NCI-H446 treated with DMSO at 0.1 percent for 48 hours (cell line): ENCODE measurements around the gene LYRM9.
"Not testable (repeated sequence)": the region's sequence is repeated elsewhere in the genome, so short reads cannot be mapped to it uniquely, and the experiment has no call there.

Experiments used
- DNase-seq: peaks from one replicate; lab custom pipeline; 2025; lab: John Stamatoyannopoulos, UW

The LYRM9 gene

DNA sequence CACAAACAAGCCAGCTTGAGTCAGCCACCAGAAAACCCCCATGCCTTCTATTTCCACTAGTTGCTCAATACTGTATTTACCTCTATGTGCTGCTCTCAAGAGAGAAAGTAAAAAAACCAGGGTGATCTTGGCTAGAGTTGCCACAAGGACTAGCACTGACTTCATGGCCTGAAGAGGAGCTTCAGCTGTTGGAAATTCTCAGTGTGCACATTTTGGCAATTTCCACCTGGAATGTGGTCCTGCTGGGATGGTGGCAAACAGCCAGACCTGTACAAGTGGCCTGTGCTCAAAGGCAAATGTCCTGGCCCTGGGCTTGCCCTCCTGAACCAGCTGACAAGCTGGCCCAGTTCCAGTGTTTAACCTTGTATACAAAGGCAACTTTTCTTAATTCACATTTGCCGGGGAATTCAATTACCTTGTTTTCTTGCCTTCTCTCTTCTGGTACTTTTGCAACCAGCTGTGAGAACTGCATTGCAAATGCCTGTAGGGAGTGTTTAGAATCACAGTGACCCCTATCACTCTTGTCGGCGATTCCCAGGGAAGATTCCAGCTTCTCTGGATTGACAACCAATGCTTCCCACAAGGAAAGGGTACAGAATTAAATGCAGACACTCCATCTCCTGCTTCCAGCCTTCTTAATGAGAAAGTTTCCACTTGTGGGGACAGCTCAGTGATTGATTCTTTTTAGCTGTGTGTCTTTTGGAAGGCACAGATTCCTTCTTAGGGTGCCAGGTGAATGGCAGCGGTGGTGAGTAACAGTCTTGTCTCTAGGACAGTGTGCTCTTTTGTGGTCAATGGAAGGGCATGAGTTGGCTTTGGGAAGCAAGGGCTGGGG is 53.4 kb downstream of the LYRM9 start:
- DNase-seq = not testable (repeated sequence)

- not testable (repeated sequence) for DNase-seq
Observed at GRCh38 chr17:27838607-27839006, 54.6 kb downstream of the LYRM9 start.

DNA sequence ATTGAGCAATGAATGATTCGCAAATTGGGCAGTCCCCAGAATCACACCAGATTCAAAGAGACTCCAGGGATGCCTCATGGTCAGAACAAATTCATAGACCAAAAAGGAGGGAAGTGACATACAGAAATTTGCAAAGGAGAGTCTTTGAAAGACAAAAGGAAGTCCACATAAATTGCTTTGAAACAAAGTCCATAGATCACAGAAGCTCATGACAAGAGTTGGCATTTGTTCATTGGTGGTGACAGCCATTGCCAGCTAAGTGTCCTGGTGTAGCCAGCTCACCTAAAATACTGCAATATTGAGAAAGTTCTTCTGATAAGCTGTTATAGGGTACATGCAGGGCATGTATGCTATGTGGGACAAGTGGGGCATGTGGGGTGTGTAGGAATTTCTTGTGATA is 55.4 kb downstream of the LYRM9 start:
- DNase-seq = not testable (repeated sequence)

GRCh38 chr17:27836651-27837050 is 56.5 kb downstream of the LYRM9 start:
- DNase-seq = no peak

DNA sequence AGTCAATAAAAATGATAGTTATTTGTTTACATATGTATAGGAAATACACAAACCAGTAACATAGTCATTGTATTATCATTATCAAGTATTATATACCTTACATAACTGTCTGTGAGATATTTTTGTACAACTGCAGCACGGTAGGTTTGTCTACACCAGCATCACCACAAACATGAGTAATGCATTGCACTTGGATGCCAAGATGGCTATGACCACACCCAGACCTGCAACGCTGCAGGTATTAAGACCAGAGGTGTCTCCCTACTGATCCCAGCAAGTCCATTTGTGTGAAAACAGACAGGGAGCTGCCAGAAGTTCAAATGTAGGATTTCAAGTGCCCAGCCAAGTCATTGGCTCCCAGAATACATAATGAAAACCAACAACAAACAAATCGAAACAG is 58.6 kb downstream of the LYRM9 start:
- no peak for DNase-seq

- DNase-seq = no peak
Observed at GRCh38 chr17:27832831-27833230, 60.3 kb downstream of the LYRM9 start.

DNA sequence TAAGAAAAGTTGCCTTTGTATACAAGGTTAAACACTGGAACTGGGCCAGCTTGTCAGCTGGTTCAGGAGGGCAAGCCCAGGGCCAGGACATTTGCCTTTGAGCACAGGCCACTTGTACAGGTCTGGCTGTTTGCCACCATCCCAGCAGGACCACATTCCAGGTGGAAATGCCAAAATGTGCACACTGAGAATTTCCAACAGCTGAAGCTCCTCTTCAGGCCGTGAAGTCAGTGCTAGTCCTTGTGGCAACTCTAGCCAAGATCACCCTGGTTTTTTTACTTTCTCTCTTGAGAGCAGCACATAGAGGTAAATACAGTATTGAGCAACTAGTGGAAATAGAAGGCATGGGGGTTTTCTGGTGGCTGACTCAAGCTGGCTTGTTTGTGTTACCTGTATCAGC is 63.3 kb downstream of the LYRM9 start:
- DNase-seq = not testable (repeated sequence)

- not testable (repeated sequence) for DNase-seq
Observed at GRCh38 chr17:27829143-27829711, 63.9 kb downstream of the LYRM9 start.
